Measurements from ENCODE around the gene ANKRD53. TPM values are rescaled to one million over a fixed set of nuclear protein-coding genes. Genes with fewer than 3 reads are reported as not detected.

The ANKRD53 gene
- total and polyA plus RNA-seq, 2 donors (not counting 1 experiment from before 2014, with no cell fraction given): 0.84 TPM

GRCh38 chr2:70959271-70959761 is 19.1 kb upstream of the ANKRD53 start:
- Mint-ChIP-seq H3K4me3 (no peak overlapping the region), H3K27me3 (peaks cover 48% of the 10 kb centered on the region), H3K4me1 (peaks cover 2% of the 10 kb centered on the region), H3K9me3 (ENCODE audit: insufficient read depth) (no peaks in the 10 kb centered on the region), H3K27ac (no peak overlapping the region)
- POLR2A ChIA-PET: no interaction called here
- Histone ChIP-seq H3K79me2 (ENCODE audit: control insufficient read depth, insufficient read depth, low read length) (no peaks in the 10 kb centered on the region), H3K9me3 (ENCODE audit: control extremely low read depth in 1 of 3, control insufficient read depth in 2 of 3, insufficient read depth in 1 of 3, low read length in 2 of 3) (no peaks in the 10 kb centered on the region), H3K27ac (ENCODE audit: low read length in 2 of 2) (no peak overlapping the region), H3K27me3 (replicated peaks in 1 of 4; ENCODE audit: control extremely low read depth in 1 of 4, control insufficient read depth in 3 of 4, insufficient read depth in 4 of 4, low read length in 3 of 4) (peaks cover 0 to 52% (median 10%) of the 10 kb centered on the region in 4 experiments), H4K20me1 (ENCODE audit: control insufficient read depth, insufficient read depth, low read length, poor library complexity, severe bottlenecking) (no peaks in the 10 kb centered on the region), H3K4me2 (replicated peaks; ENCODE audit: low read depth, low read length, poor library complexity, severe bottlenecking) (no peak overlapping the region), H2AFZ (ENCODE audit: insufficient read depth, low read depth, low read length, poor library complexity, severe bottlenecking) (no peak overlapping the region), H3K9ac (ENCODE audit: low read length) (no peak overlapping the region), H3K4me3 (ENCODE audit: control extremely low read depth in 1 of 5, extremely low read depth in 1 of 5, insufficient read depth in 1 of 5, low read depth in 2 of 5, low read length in 4 of 5) (no peak overlapping the region), H3K36me3 (replicated peaks in 1 of 2; ENCODE audit: control extremely low read depth in 1 of 2, control insufficient read depth in 1 of 2, extremely low read depth in 1 of 2, insufficient read depth in 2 of 2, low read length in 1 of 2) (no peaks in the 10 kb centered on the region), H3K4me1 (ENCODE audit: control insufficient read depth in 2 of 2, insufficient read depth in 2 of 2, low read length in 2 of 2) (peaks cover 3 to 4% of the 10 kb centered on the region in 2 donors)
- 89% methylated on average over 9 of the region's 9 CpGs for WGBS (ENCODE audit: insufficient coverage)
- TF ChIP-seq EZH2 (IDR thresholded peaks at IDR 0.05; ENCODE audit: borderline replicate concordance, insufficient read depth, low read depth, low read length, poor library complexity, severe bottlenecking): no peak
- TF ChIP-seq, protein P1, sequence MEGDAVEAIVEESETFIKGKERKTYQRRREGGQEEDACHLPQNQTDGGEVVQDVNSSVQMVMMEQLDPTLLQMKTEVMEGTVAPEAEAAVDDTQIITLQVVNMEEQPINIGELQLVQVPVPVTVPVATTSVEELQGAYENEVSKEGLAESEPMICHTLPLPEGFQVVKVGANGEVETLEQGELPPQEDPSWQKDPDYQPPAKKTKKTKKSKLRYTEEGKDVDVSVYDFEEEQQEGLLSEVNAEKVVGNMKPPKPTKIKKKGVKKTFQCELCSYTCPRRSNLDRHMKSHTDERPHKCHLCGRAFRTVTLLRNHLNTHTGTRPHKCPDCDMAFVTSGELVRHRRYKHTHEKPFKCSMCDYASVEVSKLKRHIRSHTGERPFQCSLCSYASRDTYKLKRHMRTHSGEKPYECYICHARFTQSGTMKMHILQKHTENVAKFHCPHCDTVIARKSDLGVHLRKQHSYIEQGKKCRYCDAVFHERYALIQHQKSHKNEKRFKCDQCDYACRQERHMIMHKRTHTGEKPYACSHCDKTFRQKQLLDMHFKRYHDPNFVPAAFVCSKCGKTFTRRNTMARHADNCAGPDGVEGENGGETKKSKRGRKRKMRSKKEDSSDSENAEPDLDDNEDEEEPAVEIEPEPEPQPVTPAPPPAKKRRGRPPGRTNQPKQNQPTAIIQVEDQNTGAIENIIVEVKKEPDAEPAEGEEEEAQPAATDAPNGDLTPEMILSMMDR (IDR thresholded peaks at IDR 0.05): no peak
- intact Hi-C loops (cut with micrococcal nuclease): no loop called here
- CTCF ChIA-PET: no interaction called here
- DNase-seq (no peak), ATAC-seq (ENCODE audit: low read depth) (no peak)

DNA sequence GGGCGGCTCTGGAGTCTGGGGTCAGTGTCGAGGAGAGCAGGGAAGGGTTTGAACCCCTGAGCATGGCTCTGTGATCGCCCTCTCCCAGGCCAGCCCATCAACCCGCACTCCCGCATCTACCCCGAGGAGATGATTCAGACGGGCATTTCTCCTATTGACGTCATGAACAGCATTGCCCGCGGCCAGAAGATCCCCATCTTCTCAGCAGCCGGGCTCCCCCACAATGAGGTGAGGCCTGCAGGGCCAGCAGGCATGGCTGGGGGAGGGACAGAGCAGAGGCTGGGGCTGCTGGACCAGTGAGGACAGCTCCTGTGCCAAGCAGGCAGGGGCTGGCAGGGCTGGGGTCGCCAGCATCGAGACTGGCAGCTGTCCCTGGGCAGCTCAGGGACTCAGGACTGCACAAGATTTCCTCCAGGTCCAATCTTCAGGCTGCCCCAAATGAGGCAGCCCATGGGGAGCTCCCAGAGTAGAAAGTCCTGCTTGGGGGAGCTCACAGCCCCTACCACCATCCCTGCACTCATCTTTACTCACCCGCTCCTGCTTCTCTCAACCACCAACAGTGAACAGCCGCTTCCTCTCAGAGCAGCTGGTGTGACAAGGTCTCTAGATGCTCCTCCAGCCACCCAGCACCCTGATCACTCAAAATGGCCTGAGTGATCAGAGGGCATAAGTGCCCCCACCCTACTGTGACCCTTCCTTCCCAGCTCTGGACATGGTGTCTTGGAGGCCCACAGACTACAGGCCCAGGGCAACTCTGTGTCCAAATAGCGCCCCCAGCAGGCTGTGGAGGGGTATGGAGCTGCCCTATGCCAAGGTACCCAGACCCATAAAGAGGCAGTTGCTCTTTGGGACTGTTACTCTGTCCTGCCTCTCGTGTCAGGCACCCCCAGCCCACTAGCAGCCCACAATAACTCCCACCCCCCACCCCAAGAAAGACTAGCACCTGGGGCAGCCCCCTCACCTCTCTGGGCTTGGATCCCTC is 18.3 kb upstream of the ANKRD53 start:
- Mint-ChIP-seq H3K9me3 (ENCODE audit: insufficient read depth) (no peaks in the 10 kb centered on the region), H3K4me3 (no peak overlapping the region), H3K27ac (no peak overlapping the region), H3K4me1 (peaks cover 7% of the 10 kb centered on the region), H3K27me3 (peaks cover 50% of the 10 kb centered on the region)
- DNase-seq (no peak), ATAC-seq (ENCODE audit: low read depth) (no peak)
- CTCF ChIA-PET: interaction anchor here (1.1 to 7.4 kb wide), 3 partner anchors 12 to 41 kb away, joined by 4 to 53 read pairs (median 7); partner anchors contain the start of gene ANKRD53
- H3K27ac ChIP-seq (ENCODE audit: low read length in 2 of 2): no peak overlapping the region
- WGBS (ENCODE audit: insufficient coverage): 86% methylated on average over 17 of the region's 17 CpGs
- H3K4me2 ChIP-seq (replicated peaks; ENCODE audit: low read depth, low read length, poor library complexity, severe bottlenecking): no peak overlapping the region
- H3K36me3 ChIP-seq (replicated peaks in 1 of 2; ENCODE audit: control extremely low read depth in 1 of 2, control insufficient read depth in 1 of 2, extremely low read depth in 1 of 2, insufficient read depth in 2 of 2, low read length in 1 of 2): no peaks in the 10 kb centered on the region
- H3K9ac ChIP-seq (ENCODE audit: low read length): no peak overlapping the region
- H3K4me1 ChIP-seq (ENCODE audit: control insufficient read depth in 2 of 2, insufficient read depth in 2 of 2, low read length in 2 of 2): peaks cover 11 to 12% of the 10 kb centered on the region in 2 donors
- no peak for TF ChIP-seq EZH2 (IDR thresholded peaks at IDR 0.05; ENCODE audit: borderline replicate concordance, insufficient read depth, low read depth, low read length, poor library complexity, severe bottlenecking)
- TF ChIP-seq, protein P1 (IDR thresholded peaks at IDR 0.05): no peak
- no peak overlapping the region for H3K4me3 ChIP-seq (ENCODE audit: control extremely low read depth in 1 of 5, extremely low read depth in 1 of 5, insufficient read depth in 1 of 5, low read depth in 2 of 5, low read length in 4 of 5)
- no peaks in the 10 kb centered on the region for H3K9me3 ChIP-seq (ENCODE audit: control extremely low read depth in 1 of 3, control insufficient read depth in 2 of 3, insufficient read depth in 1 of 3, low read length in 2 of 3)
- POLR2A ChIA-PET: no interaction called here
- H4K20me1 ChIP-seq (ENCODE audit: control insufficient read depth, insufficient read depth, low read length, poor library complexity, severe bottlenecking): no peaks in the 10 kb centered on the region
- no peaks in the 10 kb centered on the region for H3K79me2 ChIP-seq (ENCODE audit: control insufficient read depth, insufficient read depth, low read length)
- H3K27me3 ChIP-seq (replicated peaks in 1 of 4; ENCODE audit: control extremely low read depth in 1 of 4, control insufficient read depth in 3 of 4, insufficient read depth in 4 of 4, low read length in 3 of 4): peaks cover 0 to 56% (median 13%) of the 10 kb centered on the region in 4 experiments
- H2AFZ ChIP-seq (ENCODE audit: insufficient read depth, low read depth, low read length, poor library complexity, severe bottlenecking): no peak overlapping the region
- intact Hi-C loops (cut with micrococcal nuclease): no loop called here
